ENCODE data around the gene PRKCD.

- TF ChIP-seq REST (IDR thresholded peaks at IDR 0.05; ENCODE audit: insufficient read depth in 1 of 2, low read depth in 2 of 2, low read length in 2 of 2) (no peak), SIN3A (IDR thresholded peaks at IDR 0.05; ENCODE audit: borderline replicate concordance, insufficient read depth, low read length) (no peak), POLR2AphosphoS5 (IDR thresholded peaks at IDR 0.05; ENCODE audit: low read depth, low read length) (no peak)
Observed at GRCh38 chr3:53182764-53183355, 21.9 kb downstream of the PRKCD start.
